SK-N-SH (cell line): ENCODE measurements around the gene GRIN2A.

Experiments
- EP300 ChIP-seq, 2 experiments: IDR thresholded peaks; 2 replicates each; pipeline versions ENCODE4 v1.4.0 to v1.6.1; 2012; ENCODE audit warnings: borderline replicate concordance in 1 of 2, low read depth in 1 of 2, low read length in 1 of 2
- RAD21 ChIP-seq: IDR thresholded peaks from 2 replicates; pipeline ENCODE4 v1.6.1; 2012; ENCODE audit warnings: mild to moderate bottlenecking, low read length
- SIN3A ChIP-seq: IDR thresholded peaks from 2 replicates; pipeline ENCODE4 v1.6.1; 2012; ENCODE audit warnings: low read depth, mild to moderate bottlenecking, low read length, moderate library complexity, borderline replicate concordance
- TCF12 ChIP-seq: IDR thresholded peaks from 2 replicates; pipeline ENCODE4 v1.4.0; 2012

DNA sequence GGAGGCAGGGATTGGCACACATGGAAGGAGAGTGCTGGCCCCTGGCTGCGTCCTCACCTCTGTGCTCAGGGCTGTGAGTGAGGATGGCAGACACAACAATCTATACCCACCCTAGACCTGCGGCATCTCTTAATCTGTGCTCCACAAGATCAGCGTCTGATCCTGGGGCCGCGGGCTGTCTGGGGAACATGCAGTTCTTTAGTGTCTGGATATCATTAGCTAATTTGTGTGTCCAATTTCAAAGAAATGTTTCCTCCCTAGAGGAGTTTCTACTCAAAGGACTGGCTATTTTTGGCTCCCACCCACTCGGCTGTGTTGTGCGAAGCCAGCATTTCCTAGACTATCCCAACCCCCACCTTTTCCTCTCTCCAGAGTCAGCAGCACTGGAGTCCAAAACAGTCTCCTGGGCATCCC, 93.8 kb downstream of the GRIN2A start:
- TF ChIP-seq TCF12 (no peak), SIN3A (no peak), RAD21 (peak; percentile 1; the same call in 1 of the 2 replicates), EP300 (IDR thresholded peaks at IDR 0.05; ENCODE audit: borderline replicate concordance in 1 of 2, low read depth in 1 of 2, low read length in 1 of 2) (peak in 1 of 2 experiments; percentile 61; a peak in 1 of 4 replicates)
